ENCODE measurements around the gene PTCD2.

PTCD2 gene

DNA sequence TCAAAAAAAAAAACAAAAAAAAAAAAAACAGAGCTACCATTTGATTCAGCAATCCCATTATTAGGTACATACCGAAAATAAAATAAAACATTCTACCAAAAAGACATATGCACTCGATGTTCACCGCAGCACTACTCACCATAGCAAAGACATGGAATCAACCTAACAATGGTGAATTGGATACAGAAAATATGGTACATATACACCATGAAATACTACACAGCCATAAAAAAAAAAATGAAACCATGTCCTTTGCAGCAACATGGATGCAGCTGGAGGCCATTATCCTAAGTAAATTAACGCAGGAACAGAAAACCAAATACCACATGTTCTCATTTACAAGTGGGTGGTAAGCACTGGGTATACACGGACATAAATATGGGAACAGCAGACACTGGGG, 21.5 kb upstream of the PTCD2 start:
- Histone ChIP-seq H3K9me3 (ENCODE audit: low read length) (no peaks in the 10 kb centered on the region), H3K4me3 (ENCODE audit: low read depth, low read length, poor library complexity, severe bottlenecking) (peak overlapping the region; percentile 39), H3K9ac (ENCODE audit: low read length) (peak overlapping the region; percentile 22; the same call in 1 of the 2 replicates), H3K27ac (ENCODE audit: low read depth, low read length, poor library complexity, severe bottlenecking) (peak overlapping the region; percentile 95), H3K4me1 (ENCODE audit: insufficient read depth, low read length, severe bottlenecking) (peaks cover 100% of the 10 kb centered on the region), H3K4me2 (ENCODE audit: low read length) (peak overlapping the region; percentile 63), H3F3A (ENCODE audit: insufficient read depth, low read length) (no peaks in the 10 kb centered on the region), H3K27me3 (ENCODE audit: insufficient read depth, low read length) (no peaks in the 10 kb centered on the region), H4K20me1 (ENCODE audit: insufficient read depth, low read length) (no peaks in the 10 kb centered on the region), H3K36me3 (ENCODE audit: insufficient read depth, low read length) (peaks cover 32% of the 10 kb centered on the region), H3K79me2 (ENCODE audit: insufficient read depth, low read length) (peaks cover 62% of the 10 kb centered on the region), H2AFZ (ENCODE audit: low read length) (no peak overlapping the region), H3K9me2 (ENCODE audit: low read depth, low read length) (no peaks in the 10 kb centered on the region)
- no peak for TF ChIP-seq EZH2 (IDR thresholded peaks at IDR 0.05; ENCODE audit: borderline replicate concordance, low read length)
- TF ChIP-seq, protein P1, sequence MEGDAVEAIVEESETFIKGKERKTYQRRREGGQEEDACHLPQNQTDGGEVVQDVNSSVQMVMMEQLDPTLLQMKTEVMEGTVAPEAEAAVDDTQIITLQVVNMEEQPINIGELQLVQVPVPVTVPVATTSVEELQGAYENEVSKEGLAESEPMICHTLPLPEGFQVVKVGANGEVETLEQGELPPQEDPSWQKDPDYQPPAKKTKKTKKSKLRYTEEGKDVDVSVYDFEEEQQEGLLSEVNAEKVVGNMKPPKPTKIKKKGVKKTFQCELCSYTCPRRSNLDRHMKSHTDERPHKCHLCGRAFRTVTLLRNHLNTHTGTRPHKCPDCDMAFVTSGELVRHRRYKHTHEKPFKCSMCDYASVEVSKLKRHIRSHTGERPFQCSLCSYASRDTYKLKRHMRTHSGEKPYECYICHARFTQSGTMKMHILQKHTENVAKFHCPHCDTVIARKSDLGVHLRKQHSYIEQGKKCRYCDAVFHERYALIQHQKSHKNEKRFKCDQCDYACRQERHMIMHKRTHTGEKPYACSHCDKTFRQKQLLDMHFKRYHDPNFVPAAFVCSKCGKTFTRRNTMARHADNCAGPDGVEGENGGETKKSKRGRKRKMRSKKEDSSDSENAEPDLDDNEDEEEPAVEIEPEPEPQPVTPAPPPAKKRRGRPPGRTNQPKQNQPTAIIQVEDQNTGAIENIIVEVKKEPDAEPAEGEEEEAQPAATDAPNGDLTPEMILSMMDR (IDR thresholded peaks at IDR 0.05; ENCODE audit: low read length) = no peak

DNA sequence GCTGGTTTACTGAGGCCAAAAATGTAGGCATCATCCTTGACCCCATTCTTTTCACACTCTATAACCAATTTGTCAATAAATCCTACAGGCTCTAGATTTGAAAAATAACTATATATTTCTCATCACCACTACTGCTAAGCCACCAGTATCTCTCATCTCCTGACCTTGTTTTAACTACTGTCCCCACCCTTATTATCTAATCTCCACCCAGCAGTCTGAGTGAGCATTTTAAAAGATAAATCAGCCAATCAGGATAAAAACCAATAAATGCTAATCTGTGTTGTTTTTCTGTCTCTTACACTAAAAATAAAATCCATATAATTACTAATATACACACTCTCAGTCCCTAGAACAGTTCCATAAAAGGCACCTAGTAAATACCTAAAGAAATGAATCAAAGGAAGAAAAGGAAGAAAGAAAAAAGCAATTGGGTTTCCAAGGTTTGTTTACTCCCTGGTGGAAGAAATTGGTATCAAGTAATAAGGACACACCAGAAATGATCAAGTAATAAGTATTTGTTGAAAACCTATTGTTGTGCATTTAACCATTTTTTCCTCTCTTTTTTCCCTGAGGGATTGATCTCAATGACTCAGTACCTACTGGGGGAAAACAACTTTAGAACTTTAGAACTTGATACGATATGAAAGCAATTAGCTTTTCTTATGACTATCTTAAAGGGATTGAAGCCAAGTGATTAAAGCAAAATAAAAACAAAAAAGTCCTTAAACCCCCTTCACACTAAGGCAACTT, 19.4 kb upstream of the PTCD2 start:
- Histone ChIP-seq H3K4me2 (ENCODE audit: low read length) (peak overlapping the region; percentile 65), H3K9me3 (ENCODE audit: low read length) (no peaks in the 10 kb centered on the region), H3K27ac (ENCODE audit: low read depth, low read length, poor library complexity, severe bottlenecking) (peak overlapping the region; percentile 95), H3K4me3 (ENCODE audit: low read depth, low read length, poor library complexity, severe bottlenecking) (peak overlapping the region; percentile 37), H3F3A (ENCODE audit: insufficient read depth, low read length) (no peaks in the 10 kb centered on the region; the same call in 1 of the 2 replicates), H3K4me1 (ENCODE audit: insufficient read depth, low read length, severe bottlenecking) (peaks cover 100% of the 10 kb centered on the region), H3K27me3 (ENCODE audit: insufficient read depth, low read length) (no peaks in the 10 kb centered on the region), H4K20me1 (ENCODE audit: insufficient read depth, low read length) (no peaks in the 10 kb centered on the region), H2AFZ (ENCODE audit: low read length) (no peak overlapping the region), H3K79me2 (ENCODE audit: insufficient read depth, low read length) (peaks cover 73% of the 10 kb centered on the region), H3K36me3 (ENCODE audit: insufficient read depth, low read length) (peaks cover 26% of the 10 kb centered on the region), H3K9me2 (ENCODE audit: low read depth, low read length) (no peaks in the 10 kb centered on the region), H3K9ac (ENCODE audit: low read length) (peak overlapping the region; percentile 66)
- no peak for TF ChIP-seq EZH2 (IDR thresholded peaks at IDR 0.05; ENCODE audit: borderline replicate concordance, low read length)
- TF ChIP-seq, protein P1 (IDR thresholded peaks at IDR 0.05; ENCODE audit: low read length) = no peak

DNA sequence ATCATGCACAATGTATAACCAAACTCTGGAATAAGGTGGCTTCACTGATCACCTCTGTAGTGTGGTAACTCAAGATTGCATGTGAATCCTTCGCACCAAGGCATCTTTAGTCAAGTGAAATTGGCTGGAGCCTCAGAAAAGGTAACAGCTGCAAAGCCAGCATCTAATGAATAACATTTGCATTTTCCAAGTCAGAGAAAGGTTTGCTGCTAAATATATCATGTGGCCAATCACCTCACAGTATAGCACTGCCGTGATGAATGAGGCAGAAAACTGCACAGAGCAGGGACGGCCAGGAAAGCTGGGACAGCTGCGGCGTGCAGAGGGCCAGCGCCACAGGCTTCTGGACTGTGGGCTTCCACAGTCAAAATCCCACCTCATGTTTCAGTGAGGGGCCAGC, 18.6 kb upstream of the PTCD2 start:
- Histone ChIP-seq H4K20me1 (ENCODE audit: insufficient read depth, low read length) (no peaks in the 10 kb centered on the region), H2AFZ (ENCODE audit: low read length) (no peak overlapping the region), H3K9me3 (ENCODE audit: low read length) (no peaks in the 10 kb centered on the region), H3F3A (ENCODE audit: insufficient read depth, low read length) (no peaks in the 10 kb centered on the region; the same call in 1 of the 2 replicates), H3K4me1 (ENCODE audit: insufficient read depth, low read length, severe bottlenecking) (peaks cover 100% of the 10 kb centered on the region), H3K9ac (ENCODE audit: low read length) (peak overlapping the region; percentile 66), H3K36me3 (ENCODE audit: insufficient read depth, low read length) (peaks cover 26% of the 10 kb centered on the region), H3K27ac (ENCODE audit: low read depth, low read length, poor library complexity, severe bottlenecking) (peak overlapping the region; percentile 95), H3K4me3 (ENCODE audit: low read depth, low read length, poor library complexity, severe bottlenecking) (peak overlapping the region; percentile 37), H3K4me2 (ENCODE audit: low read length) (peak overlapping the region; percentile 65), H3K9me2 (ENCODE audit: low read depth, low read length) (no peaks in the 10 kb centered on the region), H3K79me2 (ENCODE audit: insufficient read depth, low read length) (peaks cover 72% of the 10 kb centered on the region), H3K27me3 (ENCODE audit: insufficient read depth, low read length) (no peaks in the 10 kb centered on the region)
- no peak for TF ChIP-seq EZH2 (IDR thresholded peaks at IDR 0.05; ENCODE audit: borderline replicate concordance, low read length)
- TF ChIP-seq, protein P1 (IDR thresholded peaks at IDR 0.05; ENCODE audit: low read length) = no peak

All from OCI-LY1 (cell line).